AG09319 (cell line): ENCODE data around the gene KIF25.

Experiments used
- DNase-seq: peaks from one replicate; pipeline ENCODE4 v3.0.0-alpha.2; 2010; ENCODE audit warnings: low read depth; ENCODE audit errors: extremely low read depth
- CTCF ChIP-seq: IDR thresholded peaks from 2 replicates; pipeline ENCODE4 v1.5.1; 2011; ENCODE audit warnings: low read depth, mild to moderate bottlenecking, inconsistent platforms, low read length, moderate library complexity

Gene KIF25

DNA sequence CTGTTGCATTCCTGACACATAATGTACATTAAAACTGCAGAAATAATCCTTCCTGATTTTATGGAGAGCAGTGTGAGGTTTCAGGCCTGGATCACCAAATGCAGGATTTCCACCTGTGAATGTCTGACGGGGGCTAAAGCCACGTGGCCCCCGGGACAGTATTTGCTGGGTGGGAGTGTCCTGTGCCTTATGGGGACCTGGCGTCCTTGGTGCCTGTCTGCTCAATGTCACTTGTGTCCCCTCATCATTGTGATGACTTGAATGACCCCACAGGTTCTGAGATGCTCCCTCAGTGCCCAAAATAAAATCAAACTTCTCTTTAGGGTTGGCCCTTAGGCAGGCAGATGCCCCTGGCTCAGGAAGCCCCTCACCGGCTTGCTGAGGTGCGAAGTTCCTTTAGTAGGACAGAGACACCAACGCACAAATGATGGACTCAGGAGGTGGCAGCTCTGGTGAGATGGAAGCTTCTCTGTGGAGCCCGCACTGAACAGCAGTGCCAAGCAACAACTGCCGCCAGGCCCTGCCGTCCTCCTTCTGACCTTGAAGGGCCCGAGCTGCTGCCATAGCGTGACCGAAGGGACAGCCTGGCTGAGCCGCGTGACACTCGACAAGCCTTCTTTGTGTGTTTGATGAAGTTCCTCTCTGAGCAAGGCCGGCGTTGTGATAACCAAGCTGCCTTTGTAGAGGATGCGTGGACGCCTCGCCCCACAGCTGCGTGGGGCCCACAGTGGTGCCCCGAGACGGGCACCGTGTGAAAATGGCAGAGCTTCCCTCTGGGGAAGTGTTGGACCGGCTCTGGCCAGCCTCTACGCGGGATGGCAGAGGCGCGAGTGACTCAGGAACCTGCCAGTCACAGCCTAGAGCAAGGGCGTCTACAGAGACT, 50.6 kb downstream of the KIF25 start:
- TF ChIP-seq CTCF: no peak
- DNase-seq: no peak

DNA sequence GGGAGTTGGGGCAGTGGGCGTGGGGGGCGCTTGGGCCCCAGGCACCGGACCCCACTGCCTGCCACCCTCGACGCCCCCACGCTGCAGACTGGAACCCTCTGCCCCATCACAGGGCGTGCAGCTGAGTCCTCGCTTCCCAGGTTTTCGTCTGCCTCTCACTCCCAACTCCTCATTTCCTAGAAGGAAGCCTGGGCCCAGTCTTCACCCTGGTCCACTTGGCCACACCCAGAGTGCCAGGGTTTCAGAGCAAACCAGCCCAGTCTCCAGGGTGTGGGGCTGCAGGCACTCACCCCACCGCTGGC, 51.2 kb downstream of the KIF25 start:
- no peak for TF ChIP-seq CTCF
- no peak for DNase-seq

DNA sequence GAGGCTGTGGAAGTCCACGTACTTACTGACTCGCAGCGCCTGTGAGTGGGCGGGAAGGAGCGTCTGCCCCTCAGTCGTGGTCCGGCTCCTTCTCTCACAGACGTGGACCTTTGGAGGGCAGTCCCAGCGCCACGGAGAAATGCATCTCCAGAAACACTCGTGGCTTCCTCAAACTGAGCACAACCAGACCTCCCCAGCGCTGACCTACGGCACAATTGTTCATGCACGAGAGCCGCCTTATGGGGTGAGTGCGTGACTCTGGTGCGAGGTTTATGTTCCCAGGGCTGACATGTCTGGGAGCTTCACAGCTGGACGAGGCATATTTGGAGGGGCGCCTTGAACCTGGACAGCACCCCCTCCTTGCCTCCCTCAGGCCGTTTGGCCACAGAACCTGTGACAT, 51.8 kb downstream of the KIF25 start:
- no peak for TF ChIP-seq CTCF
- DNase-seq: no peak

DNA sequence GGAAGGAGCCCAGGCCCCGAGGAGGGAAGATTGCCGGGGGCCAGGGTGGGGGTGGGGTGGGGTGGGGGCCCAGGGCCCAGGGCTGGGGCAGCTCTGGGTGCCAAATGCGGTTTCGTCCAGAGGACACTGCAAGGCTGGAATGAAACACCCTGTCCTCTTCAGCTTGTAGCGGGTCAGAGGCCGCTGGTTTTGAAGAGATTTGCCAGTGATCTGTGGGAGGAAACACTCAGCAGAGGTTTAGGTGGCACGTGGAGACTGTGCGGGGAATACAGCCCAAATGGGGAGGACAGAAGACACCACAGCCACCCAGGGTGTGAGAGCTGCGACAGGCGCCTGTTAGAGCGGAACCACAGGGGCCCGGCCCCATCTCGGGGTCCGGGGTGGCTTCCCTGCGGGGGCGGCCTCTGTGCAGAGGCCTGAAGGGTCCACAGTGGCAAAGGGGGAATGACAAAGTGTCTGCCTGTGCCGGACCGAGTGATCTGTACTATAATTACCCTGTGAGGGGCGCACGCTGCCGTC, 52.3 kb downstream of the KIF25 start:
- no peak for DNase-seq
- no peak for TF ChIP-seq CTCF

DNA sequence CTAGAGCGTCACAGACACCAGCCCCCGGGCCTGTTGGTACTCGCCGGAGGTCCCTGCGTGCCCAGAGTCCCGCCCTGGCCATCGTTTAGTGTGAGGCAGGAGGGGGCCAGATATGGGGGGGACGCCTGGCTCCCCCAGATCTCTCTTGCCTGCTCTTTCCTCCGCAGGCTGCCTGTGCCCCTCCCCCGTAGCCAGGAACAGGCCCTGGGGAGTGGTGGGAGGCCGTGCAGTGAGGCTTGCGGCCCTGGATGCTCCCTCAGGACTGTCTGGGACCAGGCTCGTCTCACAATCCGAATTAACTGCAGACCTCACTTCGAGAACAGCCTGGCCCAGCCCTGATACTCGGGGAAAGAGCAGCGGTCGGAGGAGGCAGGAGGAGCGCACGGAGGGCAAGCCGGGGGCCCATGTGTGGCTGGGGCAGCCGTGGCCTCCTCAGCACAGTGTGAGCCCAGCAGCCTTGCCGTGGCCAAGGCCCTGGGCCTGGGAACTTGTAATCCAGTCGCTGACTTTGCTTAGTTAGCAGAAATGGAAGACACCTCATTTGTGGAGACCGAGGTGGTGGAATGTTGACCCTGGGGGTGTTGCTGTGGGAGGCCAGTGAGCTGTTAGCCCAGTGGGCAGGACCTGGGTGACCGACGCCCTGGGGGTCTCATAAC, 52.9 kb downstream of the KIF25 start:
- no peak for TF ChIP-seq CTCF
- no peak for DNase-seq

GRCh38 chr6:168050881-168051586, 53.6 kb downstream of the KIF25 start:
- DNase-seq: no peak
- TF ChIP-seq CTCF: peak; percentile 34

DNA sequence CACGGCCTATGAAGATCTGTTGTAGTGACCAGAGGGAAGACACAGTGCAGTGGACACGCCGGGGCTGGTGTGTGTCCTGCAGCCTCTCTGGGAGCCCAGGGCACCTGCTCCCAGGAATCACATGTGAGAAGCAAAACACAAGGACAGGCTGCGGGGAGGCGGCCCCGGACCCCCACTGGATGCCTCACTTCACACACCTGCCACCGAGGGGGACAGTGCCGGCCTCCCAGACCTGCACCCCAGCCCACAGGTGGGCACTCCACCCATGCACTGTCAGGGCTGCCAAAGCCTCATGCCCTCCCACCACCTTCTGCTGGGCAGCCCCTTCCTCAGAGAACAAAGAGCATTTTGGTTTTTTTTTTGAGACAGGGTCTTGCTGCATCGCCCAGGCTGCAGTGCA, 54.2 kb downstream of the KIF25 start:
- TF ChIP-seq CTCF: no peak
- DNase-seq: no peak
